Measurements from ENCODE around the gene ZNF584. TPM values are rescaled to one million over a fixed set of nuclear protein-coding genes. Genes with fewer than 3 reads are reported as not detected.

Gene ZNF584
- total RNA-seq, 2 donors from 2014 or later = 13.2 to 25.0 TPM

DNA sequence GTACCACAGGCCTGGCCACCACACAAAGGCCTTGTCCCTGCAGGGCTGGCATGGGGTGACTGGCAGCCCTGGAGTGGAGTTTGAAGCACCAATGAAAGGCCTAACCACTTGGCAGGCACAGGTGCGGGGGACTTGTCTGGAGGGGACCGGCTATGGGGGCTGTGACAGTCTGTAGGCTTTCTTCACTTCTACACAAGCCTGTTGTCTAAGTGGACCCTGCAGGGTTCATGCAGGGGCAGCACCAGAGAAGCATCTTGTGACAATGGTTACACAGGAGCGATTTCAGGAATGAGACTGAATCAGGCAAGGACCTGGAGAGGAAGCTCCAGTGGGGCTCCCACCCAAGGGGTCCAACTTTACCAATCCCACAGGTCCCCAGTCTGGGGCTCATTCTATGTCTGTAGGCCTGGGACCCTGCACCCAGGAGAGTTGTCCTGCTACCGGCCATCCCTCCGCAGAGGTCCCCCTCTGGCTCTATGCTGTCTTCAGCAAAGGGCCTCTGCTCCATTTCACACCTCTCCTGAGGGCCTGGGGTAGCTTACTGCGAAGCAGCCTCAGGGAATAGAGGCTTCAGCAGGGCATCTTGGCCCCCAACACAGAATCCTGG, 25.3 kb upstream of the ZNF584 start:
- no peak for ATAC-seq
- intact Hi-C loops (cut with DNase I) = no loop called here
- no peak for DNase-seq

DNA sequence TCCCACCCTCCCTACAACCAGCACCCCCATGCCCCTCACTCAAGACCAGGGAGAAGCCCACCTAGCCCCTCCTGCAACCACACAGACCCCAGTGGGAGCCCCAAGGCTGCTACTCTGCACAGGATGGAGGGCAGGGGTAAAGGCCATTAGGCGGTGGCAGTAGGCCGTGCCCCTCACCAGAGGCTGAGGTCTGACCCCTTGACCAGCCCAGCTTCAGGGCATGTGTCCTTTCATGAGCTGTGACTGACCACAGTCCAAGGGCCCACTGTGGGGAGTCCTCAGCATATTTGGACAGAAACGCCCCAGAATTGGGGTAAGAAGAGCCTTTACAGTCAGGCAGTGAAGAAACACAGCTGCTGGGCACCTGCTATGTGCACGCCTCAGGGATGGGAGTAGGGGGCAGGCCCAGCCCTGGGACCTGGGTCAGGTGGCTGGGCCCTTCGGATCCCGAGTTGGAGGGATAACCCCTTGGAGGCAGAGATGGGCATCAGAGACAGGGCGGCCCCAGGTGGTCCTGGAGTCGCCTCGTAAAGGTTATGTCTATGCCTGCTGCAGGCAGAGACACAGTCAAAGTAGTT, 23.0 kb upstream of the ZNF584 start:
- intact Hi-C loops (cut with DNase I) = no loop called here
- ATAC-seq = no peak
- no peak for DNase-seq

DNA sequence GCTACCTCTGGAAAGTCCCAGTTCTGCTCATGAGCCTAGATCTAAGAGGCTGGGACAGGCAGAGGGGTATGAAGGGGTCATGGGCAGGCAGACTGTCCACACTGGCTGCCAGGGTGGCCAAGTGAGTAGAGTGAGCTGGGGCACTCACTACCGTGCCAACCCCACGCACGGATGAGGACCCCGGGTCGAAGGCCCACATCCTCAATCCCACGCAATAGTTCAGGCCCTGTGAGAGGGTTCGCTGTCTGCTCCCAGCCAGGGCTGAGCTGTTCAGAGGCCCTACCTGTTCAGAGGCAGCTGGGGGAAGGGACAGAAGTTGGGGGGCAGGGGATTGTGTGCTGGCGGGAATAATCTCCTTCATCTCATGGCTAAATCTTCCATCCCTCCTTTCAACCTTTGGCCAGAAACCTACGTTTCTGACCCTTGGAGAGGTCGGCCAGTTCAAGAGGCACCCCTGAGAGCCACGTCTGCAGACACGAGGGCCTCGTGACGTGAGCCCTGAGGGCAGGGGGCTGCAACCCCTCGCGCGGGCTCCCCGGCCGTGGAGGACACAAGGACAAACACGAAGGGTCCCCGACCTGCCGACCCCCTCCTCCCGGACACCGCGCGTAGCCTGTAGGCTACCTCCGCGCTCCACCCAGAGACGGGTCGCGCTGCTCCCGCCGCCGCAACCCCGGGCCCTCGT, 22.4 kb upstream of the ZNF584 start:
- ATAC-seq (peak; percentile 16 to 23), DNase-seq (peak; percentile 46)
- intact Hi-C loops (cut with DNase I) = no loop called here

DNA sequence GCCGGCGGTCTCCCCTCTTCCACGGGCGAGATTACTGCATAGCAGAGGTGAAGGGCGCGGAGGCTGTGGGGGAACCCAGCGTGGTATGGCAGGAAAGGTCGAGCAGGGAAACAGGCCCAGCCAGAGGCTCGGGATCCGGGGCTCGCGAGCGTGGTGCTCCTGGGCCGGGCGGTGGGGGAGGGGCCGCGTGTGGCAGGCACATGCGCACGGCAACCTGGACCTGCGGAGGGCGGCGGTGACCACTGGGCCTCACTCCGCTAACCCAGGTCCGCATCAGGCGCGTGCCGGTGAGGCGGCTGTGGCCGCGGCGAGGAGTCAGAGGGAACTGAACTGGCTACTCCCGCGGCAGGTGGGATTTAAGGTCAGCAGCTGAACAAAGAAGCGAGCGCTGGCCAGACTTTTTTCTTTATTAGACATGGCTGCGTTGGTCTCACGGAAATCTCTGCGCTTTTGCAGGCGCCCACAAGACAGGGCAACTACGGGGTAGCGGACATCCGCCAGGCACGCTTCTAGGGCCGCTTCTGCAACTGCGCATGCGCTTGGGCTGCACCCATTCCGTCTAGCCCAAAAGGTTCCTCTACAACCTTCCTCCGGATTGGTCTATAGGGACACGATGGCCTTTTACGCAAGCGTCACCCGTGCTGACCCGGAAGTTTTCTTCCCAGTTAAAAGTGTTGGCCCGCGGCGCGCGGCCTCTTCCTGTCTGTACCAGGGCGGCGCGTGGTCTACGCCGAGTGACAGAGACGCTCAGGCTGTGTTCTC, 21.7 kb upstream of the ZNF584 start, which contains the start of gene RPS5:
Gene RPS5, plus strand, starts transcription at position 694 of the 762 bp plus-strand sequence. CDS start 869 bp downstream, outside the sequence.
- intact Hi-C loops (cut with DNase I) = no loop called here
- ATAC-seq (peak; percentile 95 to 97), DNase-seq (peak; percentile 95)

DNA sequence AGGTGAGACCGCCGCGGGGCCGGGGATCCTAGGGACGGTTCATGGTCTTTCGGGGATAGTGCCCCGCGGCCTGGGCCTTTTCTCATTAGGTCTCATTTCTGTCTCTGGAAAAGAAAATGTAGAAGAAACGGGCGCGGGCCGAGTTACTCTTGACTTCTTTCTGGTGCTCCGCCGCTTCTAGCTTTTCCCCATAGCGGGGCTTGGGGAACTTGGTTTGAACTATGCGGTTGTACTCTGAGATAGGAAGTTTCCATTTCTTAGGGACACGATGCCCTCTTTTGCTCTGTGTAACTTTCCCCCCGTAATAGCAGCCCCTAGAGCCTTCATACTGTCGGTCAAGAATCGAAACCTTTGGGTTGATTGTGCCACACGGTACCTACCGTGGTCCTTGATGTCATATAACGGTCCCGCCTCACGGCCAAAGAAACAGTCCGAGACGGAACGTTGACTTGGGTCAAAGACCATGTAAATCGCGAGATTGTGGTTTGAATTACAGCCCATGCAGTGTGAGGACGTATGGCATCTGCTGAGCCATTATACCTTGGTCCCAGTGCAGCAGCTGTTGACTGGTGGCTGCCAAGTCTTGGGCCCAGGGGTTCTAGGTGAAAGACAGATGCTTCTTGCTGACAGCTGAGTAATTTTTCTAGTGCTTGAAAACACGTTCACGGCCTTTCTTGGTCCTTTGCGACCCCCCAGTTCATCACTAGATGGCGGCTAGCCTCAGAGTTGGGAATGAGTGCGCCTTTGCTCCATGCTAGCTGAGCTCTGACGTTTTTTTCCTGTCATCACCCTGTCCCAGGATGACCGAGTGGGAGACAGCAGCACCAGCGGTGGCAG, 20.9 kb upstream of the ZNF584 start:
- intact Hi-C loops (cut with DNase I) = no loop called here
- ATAC-seq (no peak), DNase-seq (no peak)

DNA sequence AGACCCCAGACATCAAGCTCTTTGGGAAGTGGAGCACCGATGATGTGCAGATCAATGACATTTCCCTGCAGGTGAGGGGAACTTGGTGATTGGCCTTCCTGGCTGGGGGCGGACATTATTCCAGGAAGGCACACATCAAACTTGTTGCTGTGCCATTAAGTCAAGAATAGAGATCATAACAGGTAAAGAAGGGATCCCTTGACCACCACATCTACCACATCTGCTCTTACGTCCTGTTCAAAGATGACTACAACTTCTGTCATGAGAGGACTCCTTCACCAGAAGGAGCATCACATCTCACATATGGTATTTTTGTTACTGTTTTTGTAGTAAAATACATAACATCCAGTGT, 20.3 kb upstream of the ZNF584 start:
- DNase-seq (no peak), ATAC-seq (no peak)
- intact Hi-C loops (cut with DNase I) = no loop called here

DNA sequence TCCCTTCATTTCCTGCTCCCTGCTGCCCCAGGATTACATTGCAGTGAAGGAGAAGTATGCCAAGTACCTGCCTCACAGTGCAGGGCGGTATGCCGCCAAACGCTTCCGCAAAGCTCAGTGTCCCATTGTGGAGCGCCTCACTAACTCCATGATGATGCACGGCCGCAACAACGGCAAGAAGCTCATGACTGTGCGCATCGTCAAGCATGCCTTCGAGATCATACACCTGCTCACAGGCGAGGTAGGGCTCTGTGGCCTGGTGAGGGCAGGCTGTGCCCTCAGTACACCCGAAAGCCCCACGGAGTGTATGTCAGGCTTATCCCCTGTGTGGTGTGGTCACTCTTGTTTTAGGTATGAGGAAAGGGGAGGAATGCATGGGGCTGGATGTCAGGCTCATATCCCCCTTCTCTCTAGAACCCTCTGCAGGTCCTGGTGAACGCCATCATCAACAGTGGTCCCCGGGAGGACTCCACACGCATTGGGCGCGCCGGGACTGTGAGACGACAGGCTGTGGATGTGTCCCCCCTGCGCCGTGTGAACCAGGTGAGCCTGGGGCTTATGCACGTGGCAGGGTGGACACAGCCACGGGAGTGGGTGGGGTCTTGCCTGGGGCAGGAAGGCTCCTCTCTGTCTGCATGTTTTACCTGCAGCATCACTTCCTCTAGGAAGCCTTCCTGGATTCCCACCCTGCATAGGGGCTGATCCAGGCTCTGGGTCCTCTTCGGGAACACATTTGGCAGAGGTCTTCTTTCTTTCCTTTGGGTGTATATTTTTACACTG, 15.3 kb upstream of the ZNF584 start:
- intact Hi-C loops (cut with DNase I) = no loop called here
- DNase-seq (no peak), ATAC-seq (no peak)

DNA sequence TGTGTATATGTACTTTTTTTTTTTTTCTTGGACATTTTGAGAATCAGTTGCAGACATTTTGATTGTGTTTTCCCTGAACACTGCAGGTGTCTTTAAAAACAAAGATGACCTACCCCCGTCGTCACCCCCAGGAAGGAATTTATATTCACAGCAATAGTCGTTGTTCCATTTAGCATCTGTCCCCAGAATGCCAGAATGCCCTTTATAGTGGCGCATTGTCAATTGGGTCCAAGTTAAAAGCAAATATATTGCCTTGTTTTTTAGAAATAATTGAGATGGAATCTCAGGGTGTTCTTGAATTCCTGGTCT, 14.8 kb upstream of the ZNF584 start:
- intact Hi-C loops (cut with DNase I) = no loop called here
- ATAC-seq (no peak), DNase-seq (no peak)

DNA sequence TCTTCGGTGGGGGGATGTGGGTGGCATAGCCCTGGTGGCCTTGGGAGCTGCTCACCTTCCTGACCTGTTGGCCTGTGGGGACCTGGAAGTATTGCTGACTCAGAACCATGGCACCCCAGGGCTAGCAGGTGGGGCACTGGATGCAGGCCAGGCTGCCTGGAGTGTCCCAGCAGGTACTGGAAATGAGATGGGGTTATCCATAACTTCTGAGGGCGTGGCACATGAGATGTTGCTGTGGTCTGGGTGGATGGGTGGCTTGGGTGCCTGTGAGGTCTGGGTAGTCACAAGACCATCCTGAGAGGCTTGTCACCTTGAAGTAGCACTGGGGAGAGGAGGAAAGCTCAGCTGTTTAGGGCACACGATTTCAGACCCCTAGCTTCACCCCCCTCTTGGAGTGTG, 13.6 kb upstream of the ZNF584 start:
- intact Hi-C loops (cut with DNase I) = no loop called here
- ATAC-seq (no peak), DNase-seq (no peak)

DNA sequence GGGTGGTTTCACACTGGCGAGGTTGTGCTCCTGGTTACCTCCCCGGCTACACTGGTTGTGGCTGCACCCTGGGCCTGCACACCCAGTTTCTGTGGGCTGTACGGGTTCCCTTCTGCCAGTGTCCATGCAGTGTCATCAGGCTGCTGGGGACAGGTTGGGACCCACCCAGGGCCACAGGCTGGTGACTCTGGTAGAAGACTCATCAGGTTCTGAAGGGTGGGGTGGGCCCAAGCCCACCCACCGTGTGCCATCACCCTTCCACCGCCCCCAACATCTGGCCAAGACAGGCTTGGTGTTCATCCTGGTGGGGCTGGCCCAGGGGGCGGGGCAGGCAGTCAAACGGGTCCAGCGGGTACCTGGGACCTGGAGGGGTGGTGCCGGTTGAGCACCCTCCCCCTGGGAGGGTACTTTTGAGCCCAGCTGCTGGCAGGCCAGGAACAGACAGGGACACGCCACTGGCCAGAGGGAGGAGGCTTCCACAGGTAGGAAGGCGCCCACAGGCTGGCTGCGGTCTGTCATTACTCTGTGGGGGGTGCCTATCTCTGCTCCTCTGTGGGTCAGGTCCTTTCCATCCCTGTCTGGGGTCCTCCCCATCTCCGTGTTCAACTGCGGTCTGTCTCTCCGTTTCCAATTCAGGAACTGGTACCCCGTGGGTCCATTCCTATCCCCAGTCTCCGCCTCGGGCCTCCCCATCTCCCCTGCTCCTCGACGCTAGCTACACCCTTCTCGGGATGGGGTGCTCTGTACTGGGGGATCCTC, 13.1 kb upstream of the ZNF584 start, which contains the start of gene RNF225:
Gene RNF225, plus strand, starts transcription at position 437 of the 759 bp plus-strand sequence. CDS start 434 bp downstream, outside the sequence.
- ATAC-seq = peak in 1 of 2 donors; percentile 11
- intact Hi-C loops (cut with DNase I) = no loop called here
- no peak for DNase-seq

DNA sequence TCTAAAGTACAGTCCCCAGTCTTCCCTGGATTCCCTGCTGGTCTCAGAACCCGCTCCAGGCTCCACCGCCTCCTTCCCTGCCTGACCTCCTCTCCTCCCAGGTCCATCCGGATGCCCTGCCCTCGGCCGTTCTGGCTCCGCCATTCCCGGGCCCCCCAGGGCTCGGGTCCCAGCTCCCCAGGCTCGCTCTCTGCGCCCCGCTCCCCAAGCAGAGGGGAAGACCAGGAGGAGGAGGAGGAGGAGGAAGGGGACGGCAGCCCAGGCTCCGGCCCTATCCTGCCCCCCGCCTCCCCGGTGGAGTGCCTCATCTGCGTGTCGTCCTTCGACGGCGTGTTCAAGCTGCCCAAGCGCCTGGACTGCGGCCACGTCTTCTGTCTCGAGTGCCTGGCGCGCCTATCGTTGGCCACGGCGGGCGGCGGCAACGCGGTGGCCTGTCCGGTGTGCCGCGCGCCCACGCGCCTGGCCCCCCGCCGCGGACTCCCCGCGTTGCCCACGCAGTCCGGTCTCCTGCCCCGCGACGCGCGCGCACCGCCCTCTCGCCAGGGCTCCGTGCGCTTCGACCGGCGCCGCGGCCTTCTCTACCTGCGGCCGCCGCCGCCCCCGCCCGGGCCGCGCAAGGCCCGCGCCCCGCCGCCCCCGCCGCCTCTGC, 12.3 kb upstream of the ZNF584 start:
- ATAC-seq (peak; percentile 1 to 3), DNase-seq (no peak)
- intact Hi-C loops (cut with DNase I) = no loop called here

DNA sequence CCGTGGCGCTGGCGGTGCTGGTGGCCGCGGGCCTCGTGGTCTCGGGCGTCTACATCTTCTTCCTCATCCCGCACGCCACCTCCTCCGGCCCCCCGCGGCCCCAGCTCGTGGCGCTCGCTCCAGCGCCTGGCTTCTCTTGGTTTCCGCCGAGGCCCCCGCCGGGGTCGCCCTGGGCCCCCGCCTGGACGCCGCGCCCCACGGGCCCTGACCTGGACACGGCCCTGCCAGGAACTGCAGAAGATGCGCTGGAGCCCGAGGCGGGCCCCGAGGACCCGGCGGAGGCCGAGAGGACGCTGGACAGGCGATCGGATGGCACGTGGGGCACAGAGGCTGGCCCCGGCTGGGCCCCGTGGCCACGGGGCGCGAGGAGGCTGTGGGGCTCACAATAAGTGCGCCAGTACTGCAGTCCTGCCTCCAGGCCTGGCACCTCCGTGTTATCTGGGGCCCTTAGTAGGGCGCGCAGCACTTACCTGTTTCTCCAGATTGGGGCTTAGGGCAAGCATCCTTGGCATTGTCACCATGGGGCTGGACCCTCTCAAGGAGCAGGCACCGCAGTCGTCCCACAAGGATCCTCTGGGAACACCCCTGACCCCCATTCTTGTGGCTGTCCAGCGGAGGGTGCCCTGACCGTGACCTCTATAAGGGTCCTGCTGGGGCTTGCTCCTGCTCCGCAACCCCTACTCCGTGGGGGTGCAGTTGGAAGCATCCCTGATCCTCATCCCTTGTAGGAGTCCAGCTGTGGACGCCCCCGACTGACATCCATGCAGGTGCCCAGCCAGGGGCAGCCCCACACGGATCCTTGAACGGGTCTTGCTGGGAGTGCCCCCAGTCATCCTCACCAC, 11.5 kb upstream of the ZNF584 start:
- no peak for ATAC-seq
- intact Hi-C loops (cut with DNase I) = no loop called here
- no peak for DNase-seq

DNA sequence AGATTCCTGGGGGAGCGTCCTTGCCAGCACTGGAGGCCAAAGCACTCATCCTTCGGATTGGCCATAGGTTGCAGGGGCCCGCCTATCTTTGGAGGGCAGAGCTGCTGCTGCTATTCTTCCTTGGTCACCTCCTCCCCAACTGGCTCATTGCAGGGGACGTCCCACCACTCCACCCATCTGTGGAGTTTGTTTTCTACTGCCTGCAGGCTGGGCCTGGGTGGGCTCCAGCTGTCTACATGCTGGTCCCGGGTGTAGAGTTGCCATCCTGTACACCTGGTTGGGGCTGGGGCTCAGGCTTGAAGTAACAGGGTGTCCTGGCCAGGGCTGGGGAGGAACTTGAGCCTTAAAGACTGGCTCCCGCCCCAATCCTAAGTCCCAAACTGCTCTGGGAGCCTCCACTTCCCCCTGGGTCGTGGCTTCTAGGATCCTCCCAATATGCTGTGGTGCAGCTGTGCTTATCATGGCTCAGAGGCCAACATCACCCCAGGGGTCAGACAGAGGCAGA, 10.9 kb upstream of the ZNF584 start:
- no peak for ATAC-seq
- intact Hi-C loops (cut with DNase I) = no loop called here
- DNase-seq = no peak

DNA sequence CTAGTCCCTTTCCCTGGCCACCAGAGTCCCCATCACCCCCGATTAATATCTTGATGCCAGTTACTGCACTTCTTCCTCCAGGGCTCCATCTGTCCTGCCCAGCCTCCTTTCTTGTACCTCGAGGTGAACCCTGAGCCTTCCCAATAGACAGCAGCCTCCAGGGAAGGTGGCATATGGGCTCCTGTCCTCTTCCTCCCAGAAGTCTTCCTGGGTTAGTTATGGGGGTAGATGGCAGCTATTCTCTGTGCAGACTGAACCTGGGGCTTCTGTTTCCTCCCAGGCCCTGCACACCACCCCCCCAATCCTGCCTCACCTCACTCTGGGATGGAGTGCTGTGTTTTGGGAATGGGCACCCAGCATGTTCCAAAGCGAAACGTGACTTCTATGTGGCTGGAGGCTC, 10.4 kb upstream of the ZNF584 start:
- ATAC-seq = no peak
- DNase-seq = no peak
- intact Hi-C loops (cut with DNase I) = no loop called here

DNA sequence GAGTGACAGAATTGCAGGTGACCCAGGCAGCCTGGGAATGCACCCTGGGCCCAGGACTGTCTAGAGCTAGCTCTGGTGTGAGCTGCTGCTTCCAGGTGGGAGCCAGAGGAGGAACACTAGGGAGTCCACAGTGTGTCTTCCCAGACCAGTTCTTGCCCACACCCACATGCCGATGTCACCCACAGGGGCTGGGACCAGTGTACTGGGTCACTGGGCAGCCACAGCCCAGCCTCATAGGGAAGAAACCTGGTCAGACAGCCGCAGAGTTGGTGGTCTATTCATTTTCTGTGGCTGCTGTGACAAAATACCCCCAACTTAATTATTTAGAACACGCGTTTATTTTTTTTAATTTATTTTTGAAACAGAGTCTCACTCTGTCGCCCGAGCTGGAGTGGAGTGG, 9.9 kb upstream of the ZNF584 start:
- ATAC-seq = no peak
- no peak for DNase-seq
- intact Hi-C loops (cut with DNase I) = no loop called here

DNA sequence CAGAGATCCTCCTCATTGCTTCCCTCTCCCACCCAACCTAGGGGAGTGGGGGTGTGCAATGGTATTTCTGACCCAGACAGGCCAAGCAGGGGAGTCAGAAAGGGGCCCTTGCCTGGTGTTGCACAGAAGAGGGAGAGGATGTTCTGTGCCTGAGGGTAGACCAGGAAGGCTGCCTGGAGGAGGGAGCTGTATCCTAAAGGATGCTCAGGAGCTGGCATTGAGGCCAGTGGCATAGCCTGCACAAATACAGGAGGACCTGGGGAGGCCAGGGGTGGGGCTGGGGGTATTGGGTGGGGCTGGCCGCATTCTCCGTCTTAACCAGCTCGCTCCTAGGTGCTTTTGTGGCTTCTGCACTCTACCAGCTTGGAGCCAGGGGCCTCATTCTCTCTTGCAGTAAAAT, 8.5 kb upstream of the ZNF584 start:
- intact Hi-C loops (cut with DNase I) = no loop called here

More for the DNA sequence above, 8.5 kb upstream of the ZNF584 start:
- no peak for DNase-seq
- no peak for ATAC-seq

Measured in left cardiac atrium (tissue), 4 donors.